Measurements from ENCODE around the gene DHX40.

- TF ChIP-seq YY1 (IDR thresholded peaks at IDR 0.05; ENCODE audit: low read depth): no peak
- TF ChIP-seq CTCF (IDR thresholded peaks at IDR 0.05): no peak
- TF ChIP-seq RCOR1 (IDR thresholded peaks at IDR 0.05; ENCODE audit: low read length): no peak
- TF ChIP-seq POLR2AphosphoS5 (IDR thresholded peaks at IDR 0.05; ENCODE audit: low read depth, low read length): no peak
- TF ChIP-seq JUND (IDR thresholded peaks at IDR 0.05): no peak
- TF ChIP-seq ELF1 (IDR thresholded peaks at IDR 0.05): no peak
- TF ChIP-seq NFIC (IDR thresholded peaks at IDR 0.05; ENCODE audit: borderline replicate concordance): no peak
- TF ChIP-seq PBX3 (IDR thresholded peaks at IDR 0.05): no peak
- TF ChIP-seq TCF12 (IDR thresholded peaks at IDR 0.05): no peak
These were observed 85.2 kb downstream of the DHX40 start for GRCh38 chr17:59650642-59651041.

All from SK-N-SH (cell line).